Parathyroid adenoma (tissue), 2 donors: ENCODE data around the gene TCAP.
A peak's percentile ranks its signal among the peaks of the same experiment; 100 is the strongest.

ENCODE experiments used
- H2AFZ ChIP-seq: fragments of 300-600 bp; sonication (generic); one replicate; pipeline ENCODE4 v1.7.0; 2017; ENCODE audit warnings: antibody characterized with exemption, mild to moderate bottlenecking
- H3K27ac ChIP-seq: fragments of 300-600 bp; sonication (generic); one replicate; pipeline ENCODE4 v1.7.0; 2017
- H3K27me3 ChIP-seq: fragments of 300-600 bp; sonication (generic); one replicate; pipeline ENCODE4 v1.7.0; 2017; ENCODE audit warnings: low read length; ENCODE audit not compliant: control insufficient read depth, insufficient read depth
- H3K36me3 ChIP-seq: fragments of 300-600 bp; sonication (generic); one replicate; pipeline ENCODE4 v1.7.0; 2017; ENCODE audit warnings: low read length; ENCODE audit not compliant: control insufficient read depth, insufficient read depth
- H3K4me1 ChIP-seq: fragments of 300-600 bp; sonication (generic); one replicate; pipeline ENCODE4 v1.7.0; 2017; ENCODE audit warnings: control low read depth
- H3K4me2 ChIP-seq: fragments of 300-600 bp; sonication (generic); one replicate; pipeline ENCODE4 v1.7.0; 2017; ENCODE audit warnings: low read length
- H3K4me3 ChIP-seq: fragments of 300-600 bp; sonication (generic); one replicate; pipeline ENCODE4 v1.7.0; 2017; ENCODE audit warnings: low read depth, low read length
- H3K79me2 ChIP-seq: fragments of 300-600 bp; sonication (generic); one replicate; pipeline ENCODE4 v1.7.0; 2017; ENCODE audit warnings: control low read depth
- H3K9ac ChIP-seq: fragments of 300-600 bp; sonication (generic); one replicate; pipeline ENCODE4 v1.7.0; 2017; ENCODE audit warnings: mild to moderate bottlenecking
- H3K9me3 ChIP-seq: fragments of 300-600 bp; sonication (generic); one replicate; pipeline ENCODE4 v1.7.0; 2017; ENCODE audit warnings: low read length; ENCODE audit not compliant: control insufficient read depth
- TF ChIP-seq, protein P1 (sequence below): fragments of 300-600 bp; sonication (generic); IDR thresholded peaks from one replicate; pipeline ENCODE4 v1.7.0; 2017; ENCODE audit warnings: antibody characterized with exemption, mild to moderate bottlenecking
- donor health status: primary hyperparathyroidism.

Gene TCAP

DNA sequence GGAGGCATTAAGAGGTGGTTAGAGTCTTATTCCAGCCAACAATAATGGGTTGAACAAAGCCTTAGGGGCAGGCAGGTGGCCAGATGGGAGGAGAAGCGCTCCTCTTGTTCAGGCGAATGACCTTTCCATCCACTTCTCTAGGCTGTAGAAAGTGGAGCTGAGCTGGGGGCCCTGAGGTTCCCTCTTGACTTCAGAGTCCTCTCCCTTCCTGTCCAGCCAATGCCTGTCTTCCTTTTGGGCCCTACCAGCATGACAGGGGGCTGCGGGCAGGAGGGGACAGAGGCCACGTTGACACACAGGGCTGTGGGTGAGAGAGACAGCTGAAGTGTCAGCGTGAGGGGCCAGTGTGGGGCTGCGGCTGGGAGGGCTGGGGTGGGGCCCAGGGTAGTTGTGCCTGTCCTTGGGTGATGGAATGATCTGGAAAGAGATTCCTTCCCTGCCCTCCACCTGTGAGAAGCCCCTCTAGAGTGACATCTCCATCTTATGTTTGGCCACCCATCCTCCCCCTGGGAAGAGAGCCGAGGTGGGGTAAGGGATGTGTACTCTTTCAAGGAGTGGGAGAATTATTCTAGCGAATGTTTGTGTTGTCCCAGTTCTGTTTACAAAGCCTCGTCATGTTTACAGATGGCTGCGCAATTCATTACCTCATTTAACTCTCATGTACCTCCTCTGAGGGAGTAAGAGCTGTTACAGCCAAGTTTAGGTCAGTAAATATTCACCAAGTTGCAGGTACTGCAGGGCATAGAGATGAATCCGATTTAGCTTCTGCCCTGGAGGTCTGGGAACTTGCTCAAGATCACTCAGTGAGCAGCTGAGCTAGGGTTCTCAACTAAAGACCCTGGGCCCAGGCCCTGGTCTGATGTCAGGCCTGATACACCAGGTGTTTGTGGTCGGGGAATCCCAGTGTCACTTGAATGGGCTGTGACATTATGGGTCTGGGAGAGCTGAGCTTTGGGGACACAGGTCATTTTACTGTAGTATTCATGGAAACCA, 38.0 kb downstream of the TCAP start:
- peak overlapping the region; percentile 50 for H3K27ac ChIP-seq
- no peaks in the 10 kb centered on the region for H3K36me3 ChIP-seq
- TF ChIP-seq, protein P1, sequence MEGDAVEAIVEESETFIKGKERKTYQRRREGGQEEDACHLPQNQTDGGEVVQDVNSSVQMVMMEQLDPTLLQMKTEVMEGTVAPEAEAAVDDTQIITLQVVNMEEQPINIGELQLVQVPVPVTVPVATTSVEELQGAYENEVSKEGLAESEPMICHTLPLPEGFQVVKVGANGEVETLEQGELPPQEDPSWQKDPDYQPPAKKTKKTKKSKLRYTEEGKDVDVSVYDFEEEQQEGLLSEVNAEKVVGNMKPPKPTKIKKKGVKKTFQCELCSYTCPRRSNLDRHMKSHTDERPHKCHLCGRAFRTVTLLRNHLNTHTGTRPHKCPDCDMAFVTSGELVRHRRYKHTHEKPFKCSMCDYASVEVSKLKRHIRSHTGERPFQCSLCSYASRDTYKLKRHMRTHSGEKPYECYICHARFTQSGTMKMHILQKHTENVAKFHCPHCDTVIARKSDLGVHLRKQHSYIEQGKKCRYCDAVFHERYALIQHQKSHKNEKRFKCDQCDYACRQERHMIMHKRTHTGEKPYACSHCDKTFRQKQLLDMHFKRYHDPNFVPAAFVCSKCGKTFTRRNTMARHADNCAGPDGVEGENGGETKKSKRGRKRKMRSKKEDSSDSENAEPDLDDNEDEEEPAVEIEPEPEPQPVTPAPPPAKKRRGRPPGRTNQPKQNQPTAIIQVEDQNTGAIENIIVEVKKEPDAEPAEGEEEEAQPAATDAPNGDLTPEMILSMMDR = no peak
- H3K27me3 ChIP-seq = no peaks in the 10 kb centered on the region
- H3K9me3 ChIP-seq = no peaks in the 10 kb centered on the region
- no peak overlapping the region for H3K4me2 ChIP-seq
- no peak overlapping the region for H3K9ac ChIP-seq
- no peaks in the 10 kb centered on the region for H3K79me2 ChIP-seq
- no peak overlapping the region for H2AFZ ChIP-seq
- H3K4me1 ChIP-seq = peaks cover 38% of the 10 kb centered on the region
- no peak overlapping the region for H3K4me3 ChIP-seq

DNA sequence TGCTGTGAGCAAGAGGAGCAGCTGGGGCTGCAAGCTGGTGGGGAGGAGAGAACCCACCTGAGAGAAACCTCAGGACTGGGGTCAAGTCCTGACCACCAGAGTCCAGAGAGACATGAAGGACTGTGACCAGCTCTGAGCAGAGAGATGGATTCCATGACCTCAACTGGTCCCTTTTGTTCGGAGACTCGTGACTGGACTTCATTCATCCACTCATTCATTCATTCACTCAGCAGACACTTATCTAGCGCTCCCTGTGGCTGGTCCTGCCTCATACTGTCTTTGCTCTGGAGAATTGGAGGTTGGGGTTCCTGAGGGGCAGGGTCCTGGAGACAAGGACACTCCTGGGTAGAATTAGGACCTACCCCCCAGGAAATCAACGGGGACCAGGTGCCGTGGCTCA, 38.8 kb downstream of the TCAP start:
- H3K4me1 ChIP-seq = peaks cover 40% of the 10 kb centered on the region
- no peak overlapping the region for H3K9ac ChIP-seq
- TF ChIP-seq, protein P1 = no peak
- no peaks in the 10 kb centered on the region for H3K9me3 ChIP-seq
- no peaks in the 10 kb centered on the region for H3K27me3 ChIP-seq
- no peaks in the 10 kb centered on the region for H3K79me2 ChIP-seq
- H2AFZ ChIP-seq = no peak overlapping the region
- peak overlapping the region; percentile 97 for H3K27ac ChIP-seq
- no peaks in the 10 kb centered on the region for H3K36me3 ChIP-seq
- H3K4me3 ChIP-seq = no peak overlapping the region
- no peak overlapping the region for H3K4me2 ChIP-seq

DNA sequence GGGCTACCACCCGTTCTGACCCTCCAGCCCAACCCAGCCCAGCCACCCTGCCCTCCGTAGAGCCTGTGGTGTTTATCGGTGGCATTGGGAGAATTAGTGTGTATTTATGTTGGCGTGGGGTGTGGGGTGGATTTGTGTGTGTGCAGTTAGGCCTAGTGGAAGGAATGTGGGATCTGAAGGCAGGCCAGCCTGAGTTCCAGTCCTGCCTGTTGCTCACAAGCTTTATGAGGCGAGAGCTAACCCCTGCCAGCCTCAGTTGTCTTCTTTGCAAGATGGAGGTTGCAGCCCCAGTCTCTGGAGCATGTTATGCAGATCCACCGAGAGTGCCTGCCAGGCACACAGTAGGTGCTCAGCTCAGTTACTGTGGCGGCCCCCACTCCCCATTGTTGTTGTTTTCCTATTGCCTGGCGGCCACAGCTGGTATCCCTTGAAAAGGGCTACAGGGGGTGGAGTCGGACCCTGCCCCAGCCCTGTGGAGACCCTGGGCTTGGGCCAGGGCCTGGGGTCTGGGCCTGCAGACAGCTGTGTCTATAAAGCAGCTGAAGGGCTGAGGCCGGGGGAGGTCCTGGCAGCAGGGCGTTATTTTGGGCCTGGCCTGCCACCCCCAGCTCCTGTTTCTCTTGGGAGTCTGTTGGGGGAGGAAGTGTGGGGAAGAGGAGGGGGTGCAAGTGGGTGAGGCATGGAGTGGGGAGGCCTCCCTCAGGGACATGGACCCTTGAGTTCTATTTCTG, 39.8 kb downstream of the TCAP start:
- Histone ChIP-seq H3K9me3 (no peaks in the 10 kb centered on the region), H3K9ac (no peak overlapping the region), H3K79me2 (no peaks in the 10 kb centered on the region), H3K36me3 (no peaks in the 10 kb centered on the region), H3K4me1 (peaks cover 40% of the 10 kb centered on the region), H2AFZ (peak overlapping the region; percentile 80), H3K4me3 (peak overlapping the region; percentile 12), H3K27ac (peak overlapping the region; percentile 97), H3K27me3 (no peaks in the 10 kb centered on the region), H3K4me2 (peak overlapping the region; percentile 48)
- TF ChIP-seq, protein P1 = no peak

DNA sequence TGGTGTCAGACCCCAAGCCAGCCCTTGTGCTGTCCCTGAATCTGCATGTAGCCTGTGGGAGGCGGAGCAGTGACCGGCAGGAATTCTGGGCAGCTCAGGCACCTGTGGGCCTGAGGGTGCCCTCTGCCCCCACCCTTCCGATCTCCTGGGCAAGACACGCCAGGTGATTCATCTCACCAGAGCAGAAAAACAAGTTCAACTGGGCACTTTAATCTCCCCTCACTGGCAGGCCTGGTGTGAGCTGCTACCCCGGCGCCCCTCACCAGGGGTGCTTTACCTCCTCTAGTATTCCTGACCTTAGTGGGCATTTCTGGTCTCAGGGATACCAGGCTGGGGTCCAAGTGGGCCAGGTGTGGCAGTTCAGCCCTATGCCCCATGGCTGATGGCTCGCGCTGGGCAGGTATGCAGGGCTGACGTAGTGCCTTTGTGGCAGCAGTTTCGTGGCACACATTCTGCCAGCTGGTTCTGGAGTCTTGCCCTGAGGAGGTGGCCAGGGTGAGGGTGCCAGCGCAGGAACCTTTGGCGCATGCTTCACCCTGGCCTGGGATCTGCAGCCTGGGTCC, 40.7 kb downstream of the TCAP start:
- Histone ChIP-seq H3K27me3 (no peaks in the 10 kb centered on the region), H3K4me3 (peak overlapping the region; percentile 12), H3K79me2 (no peaks in the 10 kb centered on the region), H2AFZ (peak overlapping the region; percentile 80), H3K9ac (no peak overlapping the region), H3K9me3 (no peaks in the 10 kb centered on the region), H3K27ac (peak overlapping the region; percentile 97), H3K4me2 (peak overlapping the region; percentile 48), H3K4me1 (peaks cover 40% of the 10 kb centered on the region), H3K36me3 (no peaks in the 10 kb centered on the region)
- TF ChIP-seq, protein P1 = no peak
